NCI-H510A treated with DMSO at 0.1 percent for 48 hours (cell line): ENCODE data around the gene MAGEA9B.
"Not testable (repeated sequence)": the region's sequence is repeated elsewhere in the genome, so short reads cannot be mapped to it uniquely, and the experiment has no call there.

Experiments
- DNase-seq: peaks from one replicate; lab custom pipeline; 2025; lab: John Stamatoyannopoulos, UW

MAGEA9B gene

DNA sequence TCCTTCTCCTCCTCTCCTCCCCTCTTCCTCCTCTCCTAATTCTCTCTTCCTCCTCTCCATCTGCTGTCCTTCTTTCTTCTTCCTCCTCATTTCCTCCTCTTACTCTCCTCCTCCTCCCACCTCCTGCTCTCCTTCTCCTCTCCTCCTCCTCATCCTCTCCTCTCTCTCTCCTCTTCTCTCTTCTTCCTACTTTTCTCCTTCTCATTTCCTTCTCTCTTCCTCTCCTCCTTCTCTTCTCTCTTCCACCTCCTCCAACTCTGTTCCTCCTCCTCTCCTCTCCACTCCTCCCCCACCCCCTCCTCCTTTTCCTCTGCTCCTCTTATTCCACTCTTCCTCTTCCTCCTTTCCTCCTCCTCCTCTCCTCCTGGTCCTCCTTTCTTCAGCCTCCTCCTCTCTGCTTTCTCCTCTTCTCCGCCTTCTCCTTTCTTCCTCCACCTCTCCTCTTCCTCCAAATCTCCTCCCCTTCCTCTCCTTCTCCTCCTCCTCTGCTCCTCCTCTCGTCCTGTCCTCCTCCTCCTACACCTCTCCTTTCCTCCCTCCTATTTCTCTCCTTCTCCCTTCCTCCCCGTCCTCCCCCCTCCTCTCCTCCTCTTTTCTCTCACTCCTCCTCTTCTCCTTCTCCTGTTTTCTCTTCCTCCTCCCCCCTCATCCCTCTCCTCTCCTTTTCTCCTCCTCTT is 52.2 kb downstream of the MAGEA9B start:
- DNase-seq = not testable (repeated sequence)

DNA sequence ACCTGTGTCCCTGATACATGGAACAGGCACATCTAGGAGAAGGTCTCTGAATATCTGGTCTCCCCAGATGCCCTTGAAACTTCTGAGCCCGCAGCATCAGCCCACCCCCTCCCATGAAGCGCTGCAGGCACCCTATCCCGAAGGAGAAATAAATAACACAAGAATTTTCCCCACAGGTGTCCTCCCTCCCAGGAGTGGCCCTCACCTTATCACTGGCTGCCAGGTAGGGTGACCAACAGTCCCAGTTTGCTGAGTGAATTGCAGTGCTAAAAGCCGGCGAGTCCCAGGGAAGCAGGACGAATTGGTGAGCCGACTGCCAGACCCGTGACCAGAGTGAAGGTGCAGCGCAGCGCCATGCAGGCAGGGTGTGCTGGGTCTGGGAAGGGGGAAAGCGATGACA is 53.3 kb downstream of the MAGEA9B start:
- not testable (repeated sequence) for DNase-seq

- DNase-seq = not testable (repeated sequence)
Measured at GRCh38 chrX:149532868-149533267, 54.4 kb downstream of the MAGEA9B start.
